Measurements from ENCODE around the gene WIPI1.

GRCh38 chr17:68459037-68459639 is 1.8 kb upstream of the WIPI1 start:
- TF ChIP-seq CTCF (IDR thresholded peaks at IDR 0.05; ENCODE audit: low read length) (no peak), EZH2 (IDR thresholded peaks at IDR 0.05; ENCODE audit: borderline replicate concordance, low read length) (no peak)
